HepG2 (cell line): Measurements from ENCODE around the gene ZDHHC18. TPM values are rescaled to one million over a fixed set of nuclear protein-coding genes. Genes with fewer than 3 reads are reported as not detected.

Source experiments
- BRD4 ChIP-seq: sonication (generic); formaldehyde crosslinking; IDR thresholded peaks from 2 replicates; pipeline ENCODE4 v1.4.0; 2020; ENCODE audit warnings: missing genetic modification reagents
- DNMT3B ChIP-seq: conservative IDR thresholded peaks from 2 replicates; pipeline ENCODE4 v1.6.1; 2016; ENCODE audit warnings: missing biosample characterization, control low read depth
- GATAD2A ChIP-seq: IDR thresholded peaks from 2 replicates; pipeline ENCODE4 v1.6.1; 2016
- HNRNPUL1 ChIP-seq: fragments of 200-400 bp; formaldehyde crosslinking; IDR thresholded peaks from 2 replicates; pipeline ENCODE4 v1.6.1; 2017; ENCODE audit warnings: low read depth, mild to moderate bottlenecking, low read length, moderate library complexity
- IKZF1 ChIP-seq: fragments of 450-650 bp; IDR thresholded peaks from 2 replicates; pipeline ENCODE4 v1.7.1; 2016
- IKZF5 ChIP-seq: IDR thresholded peaks from 2 replicates; pipeline ENCODE4 v1.6.1; 2018; ENCODE audit warnings: missing genetic modification reagents, mild to moderate bottlenecking, missing compliant biosample characterization
- MBD4 ChIP-seq: IDR thresholded peaks from 2 replicates; pipeline ENCODE4 v1.6.1; 2012; ENCODE audit warnings: low read length, inconsistent platforms, borderline replicate concordance
- NCOA2 ChIP-seq: sonication (generic); formaldehyde crosslinking; IDR thresholded peaks from 2 replicates; pipeline ENCODE4 v1.8.0; 2022; ENCODE audit warnings: inconsistent platforms
- NFYB ChIP-seq: sonication (generic); formaldehyde crosslinking; IDR thresholded peaks from 2 replicates; pipeline ENCODE4 v1.4.0; 2020; ENCODE audit warnings: missing genetic modification reagents
- NR0B2 ChIP-seq: sonication (generic); formaldehyde crosslinking; IDR thresholded peaks from 2 replicates; pipeline ENCODE4 v1.4.0; 2020; ENCODE audit warnings: mild to moderate bottlenecking, missing genetic modification reagents
- POLR2AphosphoS5 ChIP-seq: IDR thresholded peaks from 2 replicates; pipeline ENCODE4 v1.6.1; 2012; ENCODE audit warnings: low read depth, low read length
- ZHX1 ChIP-seq: sonication (generic); formaldehyde crosslinking; IDR thresholded peaks from 2 replicates; pipeline ENCODE4 v1.8.1; 2022; ENCODE audit warnings: low read depth, mild to moderate bottlenecking, missing genetic modification reagents
- ZHX2 ChIP-seq, 2 experiments: sonication (generic) in 1 of 2; formaldehyde crosslinking in 1 of 2; IDR thresholded peaks; 2 replicates each; pipeline versions ENCODE4 v1.6.1 to v1.9.0; 2014 to 2022; ENCODE audit warnings: antibody characterized with exemption in 1 of 2, borderline replicate concordance in 1 of 2, inconsistent platforms in 1 of 2, low read depth in 1 of 2, missing genetic modification reagents in 1 of 2
- ZNF225 ChIP-seq: sonication (generic); formaldehyde crosslinking; IDR thresholded peaks from 2 replicates; pipeline ENCODE4 v1.4.0; 2020; ENCODE audit warnings: mild to moderate bottlenecking, missing genetic modification reagents
- ZNF296 ChIP-seq: sonication (generic); formaldehyde crosslinking; conservative IDR thresholded peaks from 2 replicates; pipeline ENCODE4 v1.5.0; 2020; ENCODE audit warnings: mild to moderate bottlenecking, missing genetic modification reagents
- ZNF367 ChIP-seq: sonication (generic); formaldehyde crosslinking; IDR thresholded peaks from 2 replicates; pipeline ENCODE4 v1.4.0; 2020; ENCODE audit warnings: missing genetic modification reagents, borderline replicate concordance
- ZNF543 ChIP-seq: sonication (generic); formaldehyde crosslinking; IDR thresholded peaks from 2 replicates; pipeline ENCODE4 v1.4.0; 2020; ENCODE audit warnings: mild to moderate bottlenecking, missing genetic modification reagents
- ZNF564 ChIP-seq: sonication (generic); formaldehyde crosslinking; IDR thresholded peaks from 2 replicates; pipeline ENCODE4 v1.8.1; 2023; ENCODE audit warnings: mild to moderate bottlenecking, missing genetic modification reagents
- polyA plus RNA-seq, 8 experiments: library from polyadenylated mRNA; depleted of rRNA in 3 of 8; stranded (reverse) in 7 of 8; unstranded in 1 of 8; fragments of >200 nt; fragmentation: Illumina TruSeq in 4 of 8; extraction: Trizol in 4 of 8; gene quantifications; 2 replicates each; pipeline versions ENCODE4 v1.2.1 to v1.2.3, GENCODE V29; 2011 to 2016; ENCODE audit warnings: low read depth in 4 of 8, missing spikeins in 1 of 8, mixed read lengths in 1 of 8; ENCODE audit not compliant: insufficient read depth in 1 of 8
- total RNA-seq, 5 experiments: library from RNA; depleted of rRNA; stranded (reverse); fragments of >200 nt; fragmentation: Illumina TruSeq; extraction: Trizol; gene quantifications; 2 replicates each; pipeline ENCODE4 v1.2.3, GENCODE V29; 2016; ENCODE audit warnings: low read depth in 1 of 5

ZDHHC18 gene
- total and polyA plus RNA-seq, 2 of the 13 experiments (the other 11 are each of a cell fraction or from before 2014, with no cell fraction given): 13.2 to 35.3 TPM

GRCh38 chr1:26889551-26890466 lies 63.3 kb downstream of the ZDHHC18 start, which contains the start of gene GPN2 (continued):
- TF ChIP-seq ZHX1 (CRISPR knock-in tag) (peak; percentile 72), DNMT3B (no peak), ZNF296 (no peak; the same call in 1 of the 2 replicates), NR0B2 (CRISPR knock-in tag) (peak; percentile 89; the same call in 1 of the 2 replicates), IKZF1 (no peak), MBD4 (no peak), IKZF5 (CRISPR knock-in tag) (peak; percentile 66), BRD4 (CRISPR knock-in tag) (no peak; the same call in none of the 2 replicates), ZNF225 (CRISPR knock-in tag) (peak; percentile 87), ZNF564 (CRISPR knock-in tag) (no peak), GATAD2A (CRISPR knock-in tag) (peak; percentile 27), HNRNPUL1 (peak; percentile 42; the same call in 1 of the 2 replicates), POLR2AphosphoS5 (peak; percentile 97), ZHX2 (IDR thresholded peaks at IDR 0.05; ENCODE audit: low read depth) (no peak; the same call in 1 of the 2 replicates), ZHX2 (CRISPR knock-in tag; IDR thresholded peaks at IDR 0.05; ENCODE audit: borderline replicate concordance) (0 out of 2 replicates have a peak, but pooled peaks have one; percentile 53), NFYB (CRISPR knock-in tag) (no peak), NCOA2 (CRISPR knock-in tag) (0 out of 2 replicates have a peak, but pooled peaks have one; percentile 35), ZNF543 (CRISPR knock-in tag) (peak; percentile 83), ZNF367 (CRISPR knock-in tag) (no peak)
